GM18951 (cell line): ENCODE data around the gene GHR.

Experiments used
- POLR2A ChIP-seq: IDR thresholded peaks from 4 replicates; pipeline ENCODE4 v1.6.1; 2011; ENCODE audit warnings: mild to moderate bottlenecking; ENCODE audit not compliant: insufficient read length, insufficient read depth; ENCODE audit errors: extremely low read depth
- in situ Hi-C: fragments of 300-500 bp; cut with MboI; formaldehyde crosslinking; loops from one replicate; pipeline ENCODE4 v1.12.0; 2022; ENCODE audit warnings: low sequenced_read_pairs, mixed read lengths, inconsistent platforms; ENCODE audit not compliant: unreplicated experiment

GHR gene

GRCh38 chr5:42423285-42424165 lies at the start of gene GHR:
Gene GHR (plus strand): TSS chr5:42423439. CDS start chr5:42565875, 142,436 bp downstream.
- no peak for TF ChIP-seq POLR2A
- in situ Hi-C loops = no loop called here

DNA sequence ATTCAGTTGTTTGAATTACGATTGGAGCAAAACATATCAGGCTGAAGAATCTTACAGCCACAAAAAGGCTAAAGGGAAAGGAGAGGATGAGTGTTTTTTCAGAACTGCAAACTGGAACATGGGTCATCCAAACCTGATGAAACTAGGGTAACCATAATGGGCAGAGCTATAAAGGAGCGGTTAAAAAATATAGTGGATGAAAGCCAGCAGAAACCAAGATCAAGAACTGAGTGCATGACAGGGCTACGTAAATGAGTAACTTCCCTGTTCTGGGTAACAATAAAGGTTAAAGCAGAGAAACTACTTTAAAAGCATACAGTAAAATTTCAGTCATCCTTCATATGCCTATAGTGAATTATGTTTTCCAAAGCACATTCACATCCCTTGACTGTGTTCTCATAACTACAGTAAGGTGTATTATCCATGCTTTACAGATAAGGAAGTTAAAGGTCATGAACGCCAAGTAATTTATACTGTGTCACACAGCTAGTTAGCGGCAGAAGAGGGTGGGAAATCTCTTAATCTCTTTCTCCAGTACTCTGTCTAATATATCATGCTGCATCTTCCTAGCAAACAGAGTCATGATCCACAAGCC lies 48.5 kb upstream of the GHR start:
- TF ChIP-seq POLR2A = no peak
- in situ Hi-C loops = no loop called here

GRCh38 chr5:42377496-42377895 lies 45.7 kb upstream of the GHR start:
- in situ Hi-C loops = no loop called here

DNA sequence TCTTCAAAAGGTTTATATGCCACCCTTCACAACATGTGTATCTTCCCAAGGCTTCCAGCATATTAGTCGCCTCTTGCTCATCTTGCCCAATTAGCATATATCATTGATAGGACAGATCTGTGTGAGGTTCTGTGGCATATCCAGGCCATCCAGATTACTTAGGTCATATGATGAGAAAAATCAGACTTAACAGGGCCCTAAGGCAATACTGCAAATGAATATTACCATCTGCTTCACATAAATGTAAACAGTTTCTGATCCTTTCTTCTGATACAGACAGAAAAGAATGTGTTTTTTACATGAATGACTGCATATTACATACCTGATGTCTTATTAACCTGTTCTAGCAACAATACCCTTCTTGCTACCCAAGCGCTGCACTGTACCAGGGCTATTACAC lies 41.3 kb upstream of the GHR start:
- TF ChIP-seq POLR2A = no peak
- in situ Hi-C loops = no loop called here

More at GRCh38 chr5:42377496-42377895, 45.7 kb upstream of the GHR start:
- no peak for TF ChIP-seq POLR2A

GRCh38 chr5:42387563-42387962 lies 35.7 kb upstream of the GHR start:
- in situ Hi-C loops = no loop called here

GRCh38 chr5:42390115-42390514 lies 33.1 kb upstream of the GHR start:
- TF ChIP-seq POLR2A = no peak

More at GRCh38 chr5:42387563-42387962, 35.7 kb upstream of the GHR start:
- TF ChIP-seq POLR2A = no peak

GRCh38 chr5:42392917-42393316 lies 30.3 kb upstream of the GHR start:
- TF ChIP-seq POLR2A = no peak
- in situ Hi-C loops = no loop called here

More at GRCh38 chr5:42390115-42390514, 33.1 kb upstream of the GHR start:
- in situ Hi-C loops = no loop called here

- in situ Hi-C loops = no loop called here
- no peak for TF ChIP-seq POLR2A
Observed at GRCh38 chr5:42396111-42396510, 27.1 kb upstream of the GHR start.

GRCh38 chr5:42397267-42397666 lies 26.0 kb upstream of the GHR start:
- TF ChIP-seq POLR2A = no peak
- in situ Hi-C loops = no loop called here

GRCh38 chr5:42399702-42400101 lies 23.5 kb upstream of the GHR start:
- in situ Hi-C loops = no loop called here
- no peak for TF ChIP-seq POLR2A

- in situ Hi-C loops = no loop called here
- no peak for TF ChIP-seq POLR2A
Observed at GRCh38 chr5:42400474-42400873, 22.8 kb upstream of the GHR start.

- TF ChIP-seq POLR2A = no peak
- in situ Hi-C loops = no loop called here
Observed at GRCh38 chr5:42403236-42403635, 20.0 kb upstream of the GHR start.

- in situ Hi-C loops = no loop called here
- TF ChIP-seq POLR2A = no peak
Observed at GRCh38 chr5:42404366-42404765, 18.9 kb upstream of the GHR start.

DNA sequence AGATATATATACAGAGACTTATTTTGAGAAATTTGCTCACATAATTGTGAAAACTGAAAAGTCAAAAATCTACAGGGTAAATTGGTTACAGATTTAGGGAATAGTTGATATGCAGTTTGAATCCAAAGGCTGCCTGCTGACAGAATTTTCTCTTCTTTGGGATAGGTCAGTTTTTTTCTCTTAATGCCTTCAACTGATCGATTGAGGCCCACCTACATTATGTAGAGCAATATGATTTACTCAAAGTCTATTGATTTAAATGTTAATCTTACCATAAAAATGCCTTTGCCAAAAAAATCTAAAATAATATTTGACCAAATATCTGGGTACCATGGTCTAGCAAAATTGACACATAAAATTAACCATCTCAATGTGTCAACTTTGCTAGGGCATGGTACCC lies 3.9 kb upstream of the GHR start:
- in situ Hi-C loops = no loop called here
- TF ChIP-seq POLR2A = no peak
